ENCODE measurements around the gene PLXNA2. TPM values are rescaled to one million over a fixed set of nuclear protein-coding genes. Genes with fewer than 3 reads are reported as not detected.
A peak's percentile ranks its signal among the peaks of the same experiment; 100 is the strongest.

The PLXNA2 gene
- polyA plus RNA-seq, 1 of the 3 experiments (the other 2 are of a cell fraction), result 8.5 TPM

- H3K9ac ChIP-seq, result no peak overlapping the region
- no peak for DNase-seq
- H3K4me1 ChIP-seq (ENCODE audit: control insufficient read depth in 1 of 2, insufficient read depth in 2 of 2, low read depth in 1 of 2, low read length in 1 of 2), result peaks cover 20 to 42% of the 10 kb centered on the region in 2 experiments
- H3F3A ChIP-seq (replicated peaks; ENCODE audit: insufficient read depth), result no peaks in the 10 kb centered on the region
- H3K4me2 ChIP-seq, result no peak overlapping the region
- H3K36me3 ChIP-seq (replicated peaks in 1 of 2; ENCODE audit: control insufficient read depth in 1 of 2, insufficient read depth in 2 of 2, low read length in 1 of 2), result peaks cover 3 to 24% of the 10 kb centered on the region in 2 experiments
- no peaks in the 10 kb centered on the region for H3K79me2 ChIP-seq (ENCODE audit: insufficient read depth)
- H3K9me3 ChIP-seq, result no peaks in the 10 kb centered on the region
- H3K27ac ChIP-seq (ENCODE audit: low read depth in 2 of 2, low read length in 1 of 2), result peak overlapping the region in 1 of 2 experiments; percentile 98; a peak in 1 of 4 replicates
- H3K27me3 ChIP-seq (ENCODE audit: insufficient read depth), result no peaks in the 10 kb centered on the region
- no peaks in the 10 kb centered on the region for H3K9me2 ChIP-seq
- ChIA-PET POLR2A (no interaction called here), CTCF (interaction anchor here (0.8 to 13.7 kb wide), 7 partner anchors 10 to 179 kb away, joined by 3 to 99 read pairs (median 3); no protein-coding TSS in a partner anchor)
- TF ChIP-seq RCOR1 (IDR thresholded peaks at IDR 0.05; ENCODE audit: low read length), result no peak
- no peak for TF ChIP-seq TAF1 (IDR thresholded peaks at IDR 0.05; ENCODE audit: borderline replicate concordance, low read depth, low read length)
- TF ChIP-seq ELF1 (IDR thresholded peaks at IDR 0.05), result no peak
- TF ChIP-seq FOSL2 (IDR thresholded peaks at IDR 0.05; ENCODE audit: borderline replicate concordance, low read depth), result no peak
- no peak for TF ChIP-seq TCF12 (IDR thresholded peaks at IDR 0.05)
- TF ChIP-seq YY1 (IDR thresholded peaks at IDR 0.05; ENCODE audit: low read depth), result no peak
- TF ChIP-seq SIN3A (IDR thresholded peaks at IDR 0.05; ENCODE audit: borderline replicate concordance, low read depth, low read length), result no peak
- TF ChIP-seq MAX (IDR thresholded peaks at IDR 0.05; ENCODE audit: low read depth), result no peak
- TF ChIP-seq GABPA (IDR thresholded peaks at IDR 0.05; ENCODE audit: low read depth), result no peak
- no peak for TF ChIP-seq USF1 (IDR thresholded peaks at IDR 0.05; ENCODE audit: borderline replicate concordance, low read depth)
- TF ChIP-seq POLR2AphosphoS5 (IDR thresholded peaks at IDR 0.05; ENCODE audit: low read depth, low read length), result no peak
- TF ChIP-seq RFX5 (IDR thresholded peaks at IDR 0.05; ENCODE audit: low read length), result no peak
- TF ChIP-seq EZH2phosphoT487 (IDR thresholded peaks at IDR 0.05; ENCODE audit: borderline replicate concordance, low read depth), result no peak
- TF ChIP-seq CTCF (IDR thresholded peaks at IDR 0.05), result no peak
- TF ChIP-seq FOXM1 (IDR thresholded peaks at IDR 0.05; ENCODE audit: low read depth), result no peak
- no peak for TF ChIP-seq TEAD4 (IDR thresholded peaks at IDR 0.05; ENCODE audit: borderline replicate concordance, insufficient read depth)
- TF ChIP-seq SMC3 (IDR thresholded peaks at IDR 0.05; ENCODE audit: low read depth, low read length), result no peak
- 89% methylated on average over 9 of the region's 17 CpGs for WGBS (ENCODE audit: low lambda C conversion rate)
- no peak overlapping the region for H2AFZ ChIP-seq (ENCODE audit: low read depth)
- no peak overlapping the region for H3K4me3 ChIP-seq (ENCODE audit: low read depth in 2 of 2, low read length in 1 of 2)
- H4K20me1 ChIP-seq (ENCODE audit: insufficient read depth), result no peaks in the 10 kb centered on the region
These were observed 183.8 kb downstream of the PLXNA2 start for GRCh38 chr1:208060215-208060869.

Measured in SK-N-SH (cell line).